ENCODE measurements around the gene LMNTD2. TPM values are rescaled to one million over a fixed set of nuclear protein-coding genes. Genes with fewer than 3 reads are reported as not detected.

LMNTD2 gene
- total RNA-seq, 1 donor from 2014 or later = 1.9 TPM

- DNase-seq (ENCODE audit: low read depth) = peak; percentile 60
- no peaks in the 10 kb centered on the region for H3K36me3 ChIP-seq (ENCODE audit: control insufficient read depth, insufficient read depth, low read length)
- H3K27me3 ChIP-seq (ENCODE audit: control insufficient read depth, insufficient read depth, low read length) = no peaks in the 10 kb centered on the region
- H3K4me3 ChIP-seq (ENCODE audit: low read depth, low read length) = peak within 1 kb of the TSS; percentile 82
- TF ChIP-seq CTCF (IDR thresholded peaks at IDR 0.05; ENCODE audit: insufficient read depth, low read length, poor library complexity, severe bottlenecking) = no peak
Measured at GRCh38 chr11:506995-507726, 53.4 kb downstream of the LMNTD2 start, which contains the start of gene RNH1. Gene RNH1, minus strand, starts transcription at chr11:507242. Its CDS starts 5,080 bp downstream, at chr11:502162.

- no peak for TF ChIP-seq CTCF (IDR thresholded peaks at IDR 0.05; ENCODE audit: insufficient read depth, low read length, poor library complexity, severe bottlenecking)
- Histone ChIP-seq H3K4me3 (ENCODE audit: low read depth, low read length) (peak overlapping the region; percentile 82), H3K27me3 (ENCODE audit: control insufficient read depth, insufficient read depth, low read length) (no peaks in the 10 kb centered on the region), H3K36me3 (ENCODE audit: control insufficient read depth, insufficient read depth, low read length) (no peaks in the 10 kb centered on the region)
- peak; percentile 86 for DNase-seq (ENCODE audit: low read depth)
Measured at GRCh38 chr11:506238-506994, 54.1 kb downstream of the LMNTD2 start.

DNA sequence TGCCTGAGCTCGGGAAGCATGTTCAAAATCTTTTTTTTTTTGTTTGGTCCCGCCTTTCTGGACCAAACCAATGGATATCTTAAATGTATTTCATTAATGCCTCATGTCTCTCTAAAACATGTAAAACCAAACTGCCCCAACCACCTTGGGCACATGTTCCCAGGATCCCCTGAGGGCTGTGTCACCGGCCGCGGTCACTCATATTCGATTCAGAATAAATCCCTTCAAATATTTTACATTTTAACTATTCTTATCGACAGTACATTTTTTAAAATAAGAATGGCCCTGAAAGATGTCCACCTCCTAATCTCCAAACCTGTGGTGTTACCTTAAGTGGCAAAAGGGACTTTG lies 55.6 kb downstream of the LMNTD2 start:
- peaks cover 4% of the 10 kb centered on the region for H3K36me3 ChIP-seq (ENCODE audit: control insufficient read depth, insufficient read depth, low read length)
- H3K4me3 ChIP-seq (ENCODE audit: low read depth, low read length) = no peak overlapping the region
- TF ChIP-seq CTCF (IDR thresholded peaks at IDR 0.05; ENCODE audit: insufficient read depth, low read length, poor library complexity, severe bottlenecking) = no peak
- DNase-seq (ENCODE audit: low read depth) = no peak
- H3K27me3 ChIP-seq (ENCODE audit: control insufficient read depth, insufficient read depth, low read length) = no peaks in the 10 kb centered on the region

Other genes starting within 250 kb of the LMNTD2 start
- gene IFITM1, start 246.7 kb downstream of the LMNTD2 start, total RNA-seq = 38.2 and 42.4 TPM in 2 replicates
- gene IFITM3, start 239.9 kb downstream of the LMNTD2 start, total RNA-seq = 93.7 and 125 TPM in 2 replicates
- gene B4GALNT4, start 191.2 kb downstream of the LMNTD2 start, total RNA-seq = 24.2 and 31.6 TPM in 2 replicates
- gene PKP3, start 166.5 kb downstream of the LMNTD2 start, total RNA-seq = 23.9 and 24.9 TPM in 2 replicates
- 98.4 and 113 TPM in 2 replicates for gene SIGIRR, start 145.7 kb downstream of the LMNTD2 start, total RNA-seq
- 18.4 and 19.7 TPM in 2 replicates for gene ANO9, start 118.7 kb downstream of the LMNTD2 start, total RNA-seq
- gene PTDSS2, start 110.5 kb downstream of the LMNTD2 start, total RNA-seq = 81.1 and 96.3 TPM in 2 replicates
- 229 and 251 TPM in 2 replicates for gene RNH1, start 53.5 kb downstream of the LMNTD2 start, total RNA-seq
- gene HRAS, start 25.2 kb downstream of the LMNTD2 start, total RNA-seq = 83.7 and 96.1 TPM in 2 replicates
- gene LRRC56, start 23.2 kb downstream of the LMNTD2 start, total RNA-seq = 1.6 and 1.9 TPM in 2 replicates
- gene RASSF7, start 232 bp upstream of the LMNTD2 start, total RNA-seq = 72.5 and 91.7 TPM in 2 replicates
- 32.5 and 33.0 TPM in 2 replicates for gene PHRF1, start 15.7 kb upstream of the LMNTD2 start, total RNA-seq
- 60.2 and 78.7 TPM in 2 replicates for gene IRF7, start 55.2 kb upstream of the LMNTD2 start, total RNA-seq
- 0.92 TPM in 1 of 2 replicates, not detected in the other for gene CDHR5, start 64.2 kb upstream of the LMNTD2 start, total RNA-seq
- gene SCT, start 66.4 kb upstream of the LMNTD2 start, total RNA-seq = 2.1 TPM in 1 of 2 replicates, not detected in the other
- 0.08 TPM in 1 of 2 replicates, not detected in the other for gene DRD4, start 76.5 kb upstream of the LMNTD2 start, total RNA-seq
- gene DEAF1, start 134.5 kb upstream of the LMNTD2 start, total RNA-seq = 56.5 and 63.0 TPM in 2 replicates
- gene TMEM80, start 135.1 kb upstream of the LMNTD2 start, total RNA-seq = 22.7 and 28.5 TPM in 2 replicates
- 119 and 143 TPM in 2 replicates for gene EPS8L2, start 145.5 kb upstream of the LMNTD2 start, total RNA-seq
- 201 and 207 TPM in 2 replicates for gene TALDO1, start 186.7 kb upstream of the LMNTD2 start, total RNA-seq
- 27.6 and 54.9 TPM in 2 replicates for gene GATD1, start 216.7 kb upstream of the LMNTD2 start, total RNA-seq
- gene CEND1, start 229.4 kb upstream of the LMNTD2 start, total RNA-seq = 0.25 TPM in 1 of 2 replicates, not detected in the other
- 17.1 and 19.8 TPM in 2 replicates for gene SLC25A22, start 237.5 kb upstream of the LMNTD2 start, total RNA-seq
- gene PIDD1, start 244.5 kb upstream of the LMNTD2 start, total RNA-seq = 31.1 and 36.2 TPM in 2 replicates
- gene RPLP2, start 249.2 kb upstream of the LMNTD2 start, total RNA-seq = 708 and 1,183 TPM in 2 replicates